Activated CD4-positive, alpha-beta memory T cell treated with anti-CD3 and anti-CD28 coated beads, Interleukin-2, amount 10 ng/mL, durations not matched to agents 7 days and 5 days (primary cell): ENCODE data around the gene NCDN. TPM values are rescaled to one million over a fixed set of nuclear protein-coding genes. Genes with fewer than 3 reads are reported as not detected.
A peak's percentile ranks its signal among the peaks of the same experiment; 100 is the strongest.

Experiments
- CTCF ChIA-PET: fragments of 350-600 bp; sonication (Branson Sonifier 250); formaldehyde crosslinking; loops from one replicate; lab custom pipeline; 2021; ENCODE audit warnings: antibody characterized with exemption, inconsistent platforms; lab: Charles Lee
- POLR2A ChIA-PET: fragments of 350-600 bp; sonication (Branson Sonifier 250); formaldehyde crosslinking; loops from one replicate; lab custom pipeline; 2021; ENCODE audit warnings: antibody characterized with exemption; lab: Charles Lee
- DNase-seq: peaks from one replicate; pipeline ENCODE4 v3.0.0-alpha.2; 2020
- H3K27ac Mint-ChIP-seq: one replicate; pipeline ENCODE4 v1.8.0; 2021; ENCODE audit warnings: mild to moderate bottlenecking, mixed read lengths
- H3K27me3 Mint-ChIP-seq: one replicate; pipeline ENCODE4 v1.8.0; 2021; ENCODE audit warnings: mixed read lengths
- H3K36me3 Mint-ChIP-seq: one replicate; pipeline ENCODE4 v1.8.0; 2021; ENCODE audit warnings: low read depth, mixed read lengths
- H3K4me1 Mint-ChIP-seq: one replicate; pipeline ENCODE4 v1.8.0; 2021; ENCODE audit warnings: mixed read lengths
- H3K4me3 Mint-ChIP-seq: one replicate; pipeline ENCODE4 v1.8.0; 2021; ENCODE audit warnings: mild to moderate bottlenecking, mixed read lengths
- H3K9me3 Mint-ChIP-seq: one replicate; pipeline ENCODE4 v1.8.0; 2021; ENCODE audit warnings: mixed read lengths
- total RNA-seq, 2 experiments: library from RNA; stranded (reverse); gene quantifications; one replicate each; pipeline ENCODE4 v1.2.3, GENCODE V29; 2021

The NCDN gene
- total RNA-seq, 2 experiments from 2014 or later = 25.6 to 27.8 TPM

GRCh38 chr1:35564037-35564883, 6.7 kb downstream of the NCDN start:
- no peak overlapping the region for H3K4me3 Mint-ChIP-seq

GRCh38 chr1:35564884-35565741, 7.5 kb downstream of the NCDN start:
- Mint-ChIP-seq H3K27me3 (no peaks in the 10 kb centered on the region), H3K9me3 (no peaks in the 10 kb centered on the region), H3K36me3 (peaks cover 15% of the 10 kb centered on the region), H3K27ac (no peak overlapping the region), H3K4me1 (peaks cover 15% of the 10 kb centered on the region), H3K4me3 (no peak overlapping the region)
- ChIA-PET CTCF (interaction anchor here (0.5 to 5.9 kb wide), 33 partner anchors 8 to 535 kb away, joined by 3 to 159 read pairs (median 4); partner anchors contain the start of genes CLSPN, KIAA0319L and TFAP2E), POLR2A (interaction anchor here (0.7 to 1.6 kb wide), 8 partner anchors 8 to 204 kb away, joined by 3 to 6 read pairs (median 3); partner anchors contain the start of genes CLSPN and TFAP2E)
- DNase-seq = no peak

More at GRCh38 chr1:35564037-35564883, 6.7 kb downstream of the NCDN start:
- no peaks in the 10 kb centered on the region for H3K27me3 Mint-ChIP-seq
- peaks cover 15% of the 10 kb centered on the region for H3K36me3 Mint-ChIP-seq
- peak; percentile 85 for DNase-seq
- no peaks in the 10 kb centered on the region for H3K9me3 Mint-ChIP-seq
- peaks cover 22% of the 10 kb centered on the region for H3K4me1 Mint-ChIP-seq
- POLR2A ChIA-PET = interaction anchor here (0.7 to 1.6 kb wide), 8 partner anchors 8 to 205 kb away, joined by 3 to 6 read pairs (median 3); partner anchors contain the start of genes CLSPN and TFAP2E
- CTCF ChIA-PET = interaction anchor here (0.5 to 5.9 kb wide), 33 partner anchors 8 to 534 kb away, joined by 3 to 159 read pairs (median 4); partner anchors contain the start of genes CLSPN, KIAA0319L and TFAP2E
- no peak overlapping the region for H3K27ac Mint-ChIP-seq

- ChIA-PET POLR2A (interaction anchor here (1.0 to 1.6 kb wide), 3 partner anchors 13 to 204 kb away, joined by 3 to 6 read pairs (median 3); partner anchors contain the start of gene CLSPN), CTCF (interaction anchor here (1.1 to 5.9 kb wide), 15 partner anchors 10 to 535 kb away, joined by 3 to 159 read pairs (median 6); partner anchors contain the start of gene CLSPN)
- DNase-seq = no peak
- H3K27ac Mint-ChIP-seq = no peak overlapping the region
- H3K4me3 Mint-ChIP-seq = no peak overlapping the region
- H3K4me1 Mint-ChIP-seq = peaks cover 18% of the 10 kb centered on the region
- H3K27me3 Mint-ChIP-seq = peaks cover 4% of the 10 kb centered on the region
- H3K36me3 Mint-ChIP-seq = peaks cover 15% of the 10 kb centered on the region
- H3K9me3 Mint-ChIP-seq = no peaks in the 10 kb centered on the region
Measured at GRCh38 chr1:35565742-35566133, 8.1 kb downstream of the NCDN start.

GRCh38 chr1:35567947-35568558, 10.5 kb downstream of the NCDN start:
- Mint-ChIP-seq H3K9me3 (no peaks in the 10 kb centered on the region), H3K27me3 (peaks cover 22% of the 10 kb centered on the region), H3K4me1 (peaks cover 13% of the 10 kb centered on the region), H3K4me3 (no peak overlapping the region), H3K36me3 (peaks cover 8% of the 10 kb centered on the region), H3K27ac (no peak overlapping the region)
- DNase-seq = no peak
- ChIA-PET POLR2A (interaction anchor here (1.8 kb wide), 3 partner anchors 10 to 158 kb away, joined by 6 to 12 read pairs (median 6); no protein-coding TSS in a partner anchor), CTCF (interaction anchor here (0.9 to 5.9 kb wide), 18 partner anchors 9 to 205 kb away, joined by 3 to 159 read pairs (median 7); partner anchors contain the start of genes KIAA0319L and NCDN)

DNA sequence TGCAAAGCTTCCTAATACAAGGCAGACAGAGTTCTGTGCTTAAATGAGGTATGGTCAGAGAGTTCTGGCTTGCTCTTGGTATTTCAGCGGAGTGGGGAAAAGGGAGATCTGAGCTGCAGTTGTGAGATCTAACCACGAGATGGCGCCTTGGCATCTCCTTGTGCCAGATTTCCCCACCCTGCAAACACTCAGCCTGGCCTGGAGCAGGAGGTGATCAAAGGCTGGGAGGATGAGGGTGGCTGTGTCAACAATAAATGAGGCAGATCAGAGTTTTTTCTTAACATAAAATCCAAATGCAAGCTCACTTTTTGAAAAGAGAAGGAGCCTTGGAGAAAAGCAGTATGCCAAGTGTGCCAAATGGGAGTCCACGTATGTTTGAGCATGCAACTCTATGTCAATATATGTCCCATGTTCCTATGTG, 11.4 kb downstream of the NCDN start:
- POLR2A ChIA-PET = interaction anchor here (0.8 to 1.8 kb wide), 6 partner anchors 9 to 200 kb away, joined by 3 to 12 read pairs (median 6); partner anchors contain the start of gene CLSPN
- Mint-ChIP-seq H3K4me1 (peaks cover 9% of the 10 kb centered on the region), H3K9me3 (no peaks in the 10 kb centered on the region), H3K36me3 (peaks cover 6% of the 10 kb centered on the region), H3K4me3 (no peak overlapping the region), H3K27ac (no peak overlapping the region), H3K27me3 (peaks cover 24% of the 10 kb centered on the region)
- CTCF ChIA-PET = interaction anchor here (0.6 to 5.9 kb wide), 24 partner anchors 9 to 208 kb away, joined by 3 to 159 read pairs (median 4); partner anchors contain the start of genes CLSPN, KIAA0319L and NCDN
- peak; percentile 73 for DNase-seq

DNA sequence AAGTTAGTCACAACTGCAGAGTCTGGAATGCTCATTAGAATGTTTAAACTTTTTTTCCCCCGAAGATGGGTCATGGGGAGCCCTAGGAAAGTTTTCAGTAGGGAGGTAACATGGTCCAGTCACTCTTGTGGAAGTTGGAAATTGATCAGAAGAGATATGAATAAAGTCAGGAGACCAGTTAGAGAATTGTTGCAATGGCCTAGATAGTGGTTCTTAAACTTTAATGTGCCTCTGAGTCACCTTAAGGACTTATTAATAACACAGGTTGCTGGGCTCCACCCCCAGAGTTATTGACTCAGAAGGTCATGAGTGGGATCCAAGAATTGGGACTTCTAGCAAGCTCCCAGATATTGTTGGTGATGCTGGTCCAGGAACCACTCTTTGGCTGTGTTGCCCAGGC, 12.3 kb downstream of the NCDN start:
- H3K4me1 Mint-ChIP-seq = peaks cover 6% of the 10 kb centered on the region
- CTCF ChIA-PET = interaction anchor here (1.8 to 5.2 kb wide), 4 partner anchors 119 to 158 kb away, joined by 4 to 34 read pairs (median 10); no protein-coding TSS in a partner anchor
- POLR2A ChIA-PET = interaction anchor here (1.0 kb wide), 1 partner anchor 13 kb away, joined by 3 read pairs; no protein-coding TSS in a partner anchor
- H3K4me3 Mint-ChIP-seq = no peak overlapping the region
- no peak for DNase-seq
- peaks cover 24% of the 10 kb centered on the region for H3K27me3 Mint-ChIP-seq
- H3K27ac Mint-ChIP-seq = no peak overlapping the region
- H3K36me3 Mint-ChIP-seq = no peaks in the 10 kb centered on the region
- no peaks in the 10 kb centered on the region for H3K9me3 Mint-ChIP-seq

DNA sequence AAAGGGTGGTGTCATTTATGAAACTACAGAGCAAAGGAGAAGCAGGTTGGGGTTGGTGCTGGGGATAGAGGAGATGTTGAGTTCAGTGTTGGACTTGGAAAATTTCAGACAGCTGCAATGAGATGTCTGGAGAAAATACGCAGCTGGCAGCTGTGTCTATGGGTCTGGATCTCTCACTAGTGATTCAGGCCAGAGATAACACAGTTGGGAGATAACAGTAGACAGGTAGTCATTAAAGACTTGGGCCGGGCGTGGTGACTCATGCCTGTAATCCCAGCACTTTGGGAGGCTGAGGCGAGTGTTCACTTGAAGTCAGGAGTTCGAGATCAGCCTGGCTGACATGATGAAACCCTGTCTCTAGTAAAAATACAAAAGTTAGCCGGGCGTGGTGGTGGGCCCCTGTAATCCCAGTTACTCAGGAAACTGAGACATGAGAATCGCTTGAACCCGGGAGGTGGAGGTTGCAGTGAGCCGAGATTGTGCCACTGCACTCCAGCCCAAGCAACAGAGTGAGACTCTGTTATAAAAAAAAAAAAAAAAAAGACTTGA, 13.1 kb downstream of the NCDN start:
- no peak for DNase-seq
- CTCF ChIA-PET = interaction anchor here (0.7 to 5.2 kb wide), 5 partner anchors 119 to 158 kb away, joined by 4 to 34 read pairs (median 7); no protein-coding TSS in a partner anchor
- peaks cover 11% of the 10 kb centered on the region for H3K4me1 Mint-ChIP-seq
- H3K36me3 Mint-ChIP-seq = peaks cover 4% of the 10 kb centered on the region
- H3K9me3 Mint-ChIP-seq = no peaks in the 10 kb centered on the region
- no peak overlapping the region for H3K4me3 Mint-ChIP-seq
- H3K27me3 Mint-ChIP-seq = peaks cover 31% of the 10 kb centered on the region
- H3K27ac Mint-ChIP-seq = no peak overlapping the region
- POLR2A ChIA-PET = interaction anchor here (0.6 to 1.6 kb wide), 4 partner anchors 14 to 199 kb away, joined by 3 to 4 read pairs (median 4); partner anchors contain the start of gene CLSPN

- Mint-ChIP-seq H3K27me3 (peaks cover 32% of the 10 kb centered on the region), H3K9me3 (no peaks in the 10 kb centered on the region), H3K27ac (no peak overlapping the region), H3K4me1 (peaks cover 17% of the 10 kb centered on the region), H3K4me3 (no peak overlapping the region), H3K36me3 (peaks cover 4% of the 10 kb centered on the region)
- ChIA-PET POLR2A (interaction anchor here (1.1 to 1.6 kb wide), 3 partner anchors 67 to 198 kb away, joined by 3 to 4 read pairs (median 4); partner anchors contain the start of gene CLSPN), CTCF (interaction anchor here (0.7 to 5.2 kb wide), 6 partner anchors 9 to 157 kb away, joined by 3 to 34 read pairs (median 6); no protein-coding TSS in a partner anchor)
- no peak for DNase-seq
Measured at GRCh38 chr1:35571263-35571662, 13.7 kb downstream of the NCDN start.

- ChIA-PET CTCF (interaction anchor here (1.2 to 5.2 kb wide), 4 partner anchors 10 to 154 kb away, joined by 3 to 34 read pairs (median 10); no protein-coding TSS in a partner anchor), POLR2A (interaction anchor here (0.9 to 1.8 kb wide), 5 partner anchors 14 to 379 kb away, joined by 3 to 5 read pairs (median 4); partner anchors contain the start of genes CLSPN, NCDN and SFPQ)
- Mint-ChIP-seq H3K27me3 (peaks cover 34% of the 10 kb centered on the region), H3K4me1 (peaks cover 22% of the 10 kb centered on the region), H3K4me3 (no peak overlapping the region), H3K9me3 (no peaks in the 10 kb centered on the region), H3K27ac (no peak overlapping the region), H3K36me3 (peaks cover 4% of the 10 kb centered on the region)
- no peak for DNase-seq
Measured at GRCh38 chr1:35572296-35572695, 14.7 kb downstream of the NCDN start.

- Mint-ChIP-seq H3K27ac (no peak within 1 kb of the TSS), H3K27me3 (peaks cover 36% of the 10 kb centered on the region), H3K36me3 (peaks cover 6% of the 10 kb centered on the region), H3K4me1 (peaks cover 34% of the 10 kb centered on the region), H3K9me3 (no peaks in the 10 kb centered on the region), H3K4me3 (no peak within 1 kb of the TSS)
- no peak for DNase-seq
- ChIA-PET CTCF (interaction anchor here (1.0 to 5.2 kb wide), 5 partner anchors 9 to 143 kb away, joined by 3 to 34 read pairs (median 3); partner anchors contain the start of genes KIAA0319L and NCDN), POLR2A (interaction anchor here (0.9 to 1.8 kb wide), 7 partner anchors 9 to 381 kb away, joined by 3 to 5 read pairs (median 3); partner anchors contain the start of genes NCDN and SFPQ)
Measured at GRCh38 chr1:35573198-35574124, 15.9 kb downstream of the NCDN start, which contains the start of gene TFAP2E. TSS of gene TFAP2E (plus strand) at chr1:35573314. CDS start at chr1:35573578, 264 bp downstream.
